Smooth muscle cell (in vitro differentiated cells): ENCODE data around the gene HPSE. TPM values are rescaled to one million over a fixed set of nuclear protein-coding genes. Genes with fewer than 3 reads are reported as not detected.
"Not testable (repeated sequence)": the region's sequence is repeated elsewhere in the genome, so short reads cannot be mapped to it uniquely, and the experiment has no call there.

ENCODE experiments used
- DNase-seq: peaks from one replicate; lab custom pipeline; 2025; ENCODE audit not compliant: unreplicated experiment; lab: John Stamatoyannopoulos, UW
- H2AFZ ChIP-seq: fragments of 200-600 bp; sonication (generic); 2 replicates; pipeline ENCODE4 v1.6.0; 2016; ENCODE audit warnings: antibody characterized with exemption, low read depth, mild to moderate bottlenecking
- H3F3A ChIP-seq: fragments of 200-600 bp; sonication (generic); 2 replicates; pipeline ENCODE4 v1.6.0; 2017; ENCODE audit warnings: antibody characterized with exemption, low read depth
- H3K27ac ChIP-seq: fragments of 200-600 bp; sonication (generic); 2 replicates; pipeline ENCODE4 v1.5.1; 2016; ENCODE audit warnings: low read depth, mild to moderate bottlenecking
- H3K27me3 ChIP-seq: fragments of 200-600 bp; sonication (generic); 2 replicates; pipeline ENCODE4 v1.6.1; 2016; ENCODE audit warnings: low read depth, mild to moderate bottlenecking
- H3K36me3 ChIP-seq: fragments of 200-600 bp; sonication (generic); 2 replicates; pipeline ENCODE4 v1.5.1; 2016; ENCODE audit warnings: low read depth
- H3K4me1 ChIP-seq: fragments of 200-600 bp; sonication (generic); 2 replicates; pipeline ENCODE4 v1.5.1; 2016; ENCODE audit warnings: low read depth
- H3K4me2 ChIP-seq: fragments of 200-600 bp; sonication (generic); 2 replicates; pipeline ENCODE4 v1.6.0; 2016; ENCODE audit warnings: mild to moderate bottlenecking
- H3K4me3 ChIP-seq: fragments of 200-600 bp; sonication (generic); 2 replicates; pipeline ENCODE4 v1.5.1; 2016; ENCODE audit warnings: mild to moderate bottlenecking
- H3K79me2 ChIP-seq: fragments of 200-600 bp; sonication (generic); 2 replicates; pipeline ENCODE4 v1.6.0; 2016; ENCODE audit warnings: low read depth, mild to moderate bottlenecking
- H3K9ac ChIP-seq: fragments of 200-600 bp; sonication (generic); 2 replicates; pipeline ENCODE4 v1.6.0; 2016; ENCODE audit warnings: low read depth
- H3K9me3 ChIP-seq: fragments of 200-600 bp; sonication (generic); replicated peaks from 2 replicates; pipeline ENCODE4 v1.5.1; 2016; ENCODE audit warnings: low read depth
- H4K20me1 ChIP-seq: fragments of 200-600 bp; sonication (generic); 2 replicates; pipeline ENCODE4 v1.6.0; 2016; ENCODE audit warnings: low read depth
- WGBS: methylation state at CpG from one replicate; pipeline ENCODE4 v1.1.7; 2016; ENCODE audit warnings: low lambda C conversion rate; 5-methylcytosine and 5-hydroxymethylcytosine counted together
- polyA plus RNA-seq: library from polyadenylated mRNA; unstranded; fragments of >200 nt; fragmentation: Nextera tagmentation; extraction: Ambion mirVana; gene quantifications from 2 replicates; pipeline ENCODE4 v1.2.1, GENCODE V29; 2016
- total RNA-seq: library from RNA; depleted of rRNA; stranded (reverse); fragments of >200 nt; gene quantifications from 2 replicates; pipeline ENCODE4 v1.2.3, GENCODE V29; 2014
- TF ChIP-seq, protein P1 (sequence below): fragments of 200-600 bp; sonication (generic); IDR thresholded peaks from 2 replicates; pipeline ENCODE4 v1.5.1; 2017; ENCODE audit warnings: borderline replicate concordance, mild to moderate bottlenecking, antibody characterized with exemption; ENCODE audit not compliant: insufficient read depth, poor library complexity, severe bottlenecking

Gene HPSE
- total and polyA plus RNA-seq, 2 experiments from 2014 or later: 0.50 to 1.3 TPM

DNA sequence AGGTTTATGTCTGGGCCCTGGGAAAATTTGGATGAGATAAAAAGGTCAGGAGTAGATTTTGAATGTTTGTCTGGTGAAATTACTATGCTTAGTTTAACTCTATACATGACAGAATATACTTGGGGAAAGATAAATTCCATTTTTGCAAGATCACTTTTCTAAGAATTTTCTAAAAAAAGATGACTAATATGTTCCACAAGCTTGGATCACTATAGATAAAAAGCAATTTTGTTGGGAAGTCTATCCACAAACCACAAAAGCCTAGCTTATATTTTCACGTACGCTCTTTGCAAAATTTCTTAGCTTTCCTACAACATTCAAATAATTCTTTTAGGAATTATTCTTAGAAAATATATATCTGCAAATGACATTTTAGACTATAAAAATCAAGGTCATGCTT, 29.5 kb downstream of the HPSE start:
- no peaks in the 10 kb centered on the region for H4K20me1 ChIP-seq
- no peak overlapping the region for H3K4me2 ChIP-seq
- no peak for DNase-seq
- H3K4me1 ChIP-seq: peaks cover 7% of the 10 kb centered on the region
- no peaks in the 10 kb centered on the region for H3K9me3 ChIP-seq
- no peaks in the 10 kb centered on the region for H3F3A ChIP-seq
- H3K27me3 ChIP-seq: no peaks in the 10 kb centered on the region
- no peak overlapping the region for H3K27ac ChIP-seq
- 40% methylated on average over 2 of the region's 2 CpGs for WGBS
- H3K4me3 ChIP-seq: no peak overlapping the region
- H3K9ac ChIP-seq: no peak overlapping the region
- no peaks in the 10 kb centered on the region for H3K36me3 ChIP-seq
- no peak overlapping the region for H2AFZ ChIP-seq
- TF ChIP-seq, protein P1, sequence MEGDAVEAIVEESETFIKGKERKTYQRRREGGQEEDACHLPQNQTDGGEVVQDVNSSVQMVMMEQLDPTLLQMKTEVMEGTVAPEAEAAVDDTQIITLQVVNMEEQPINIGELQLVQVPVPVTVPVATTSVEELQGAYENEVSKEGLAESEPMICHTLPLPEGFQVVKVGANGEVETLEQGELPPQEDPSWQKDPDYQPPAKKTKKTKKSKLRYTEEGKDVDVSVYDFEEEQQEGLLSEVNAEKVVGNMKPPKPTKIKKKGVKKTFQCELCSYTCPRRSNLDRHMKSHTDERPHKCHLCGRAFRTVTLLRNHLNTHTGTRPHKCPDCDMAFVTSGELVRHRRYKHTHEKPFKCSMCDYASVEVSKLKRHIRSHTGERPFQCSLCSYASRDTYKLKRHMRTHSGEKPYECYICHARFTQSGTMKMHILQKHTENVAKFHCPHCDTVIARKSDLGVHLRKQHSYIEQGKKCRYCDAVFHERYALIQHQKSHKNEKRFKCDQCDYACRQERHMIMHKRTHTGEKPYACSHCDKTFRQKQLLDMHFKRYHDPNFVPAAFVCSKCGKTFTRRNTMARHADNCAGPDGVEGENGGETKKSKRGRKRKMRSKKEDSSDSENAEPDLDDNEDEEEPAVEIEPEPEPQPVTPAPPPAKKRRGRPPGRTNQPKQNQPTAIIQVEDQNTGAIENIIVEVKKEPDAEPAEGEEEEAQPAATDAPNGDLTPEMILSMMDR: no peak
- no peaks in the 10 kb centered on the region for H3K79me2 ChIP-seq

DNA sequence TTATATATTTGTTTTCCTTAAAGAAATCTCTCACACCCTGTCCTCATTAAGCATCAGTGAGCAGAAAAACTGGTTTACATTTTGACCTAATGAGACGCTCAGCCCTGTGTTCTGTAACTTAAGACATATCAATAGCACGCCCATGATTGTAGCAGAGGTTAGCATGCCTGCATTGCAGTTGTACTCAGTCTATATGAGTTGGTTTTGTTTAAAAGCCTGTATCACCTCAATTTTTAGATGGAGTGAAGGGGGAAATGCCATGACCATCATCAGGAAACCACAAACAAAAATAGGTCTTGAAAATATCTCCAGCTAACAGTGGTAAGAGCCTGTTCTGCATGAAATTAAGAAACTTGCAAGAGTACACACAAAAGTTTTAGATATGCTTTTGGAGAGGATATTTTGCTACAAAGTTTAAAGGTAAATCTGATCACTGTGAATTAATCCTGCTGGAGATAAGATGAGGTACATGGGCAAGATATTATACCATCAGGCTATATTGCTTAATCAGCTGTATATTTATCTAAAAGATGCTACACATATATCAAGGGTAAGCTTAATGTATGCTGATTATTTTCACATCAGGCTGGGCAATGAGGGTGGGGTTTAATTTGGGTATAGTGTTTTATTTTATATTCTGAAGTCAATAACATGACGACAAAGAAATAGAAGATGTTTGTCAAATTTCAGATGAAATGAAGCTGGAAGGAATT, 36.9 kb downstream of the HPSE start:
- Histone ChIP-seq H2AFZ (no peak overlapping the region), H4K20me1 (no peaks in the 10 kb centered on the region), H3K79me2 (no peaks in the 10 kb centered on the region), H3K4me1 (no peaks in the 10 kb centered on the region), H3K4me3 (no peak overlapping the region), H3K9me3 (no peaks in the 10 kb centered on the region), H3K9ac (no peak overlapping the region), H3K27ac (no peak overlapping the region), H3F3A (no peaks in the 10 kb centered on the region), H3K36me3 (no peaks in the 10 kb centered on the region), H3K27me3 (no peaks in the 10 kb centered on the region), H3K4me2 (no peak overlapping the region)
- 80% methylated on average over 3 of the region's 3 CpGs for WGBS
- TF ChIP-seq, protein P1: no peak
- no peak for DNase-seq

DNA sequence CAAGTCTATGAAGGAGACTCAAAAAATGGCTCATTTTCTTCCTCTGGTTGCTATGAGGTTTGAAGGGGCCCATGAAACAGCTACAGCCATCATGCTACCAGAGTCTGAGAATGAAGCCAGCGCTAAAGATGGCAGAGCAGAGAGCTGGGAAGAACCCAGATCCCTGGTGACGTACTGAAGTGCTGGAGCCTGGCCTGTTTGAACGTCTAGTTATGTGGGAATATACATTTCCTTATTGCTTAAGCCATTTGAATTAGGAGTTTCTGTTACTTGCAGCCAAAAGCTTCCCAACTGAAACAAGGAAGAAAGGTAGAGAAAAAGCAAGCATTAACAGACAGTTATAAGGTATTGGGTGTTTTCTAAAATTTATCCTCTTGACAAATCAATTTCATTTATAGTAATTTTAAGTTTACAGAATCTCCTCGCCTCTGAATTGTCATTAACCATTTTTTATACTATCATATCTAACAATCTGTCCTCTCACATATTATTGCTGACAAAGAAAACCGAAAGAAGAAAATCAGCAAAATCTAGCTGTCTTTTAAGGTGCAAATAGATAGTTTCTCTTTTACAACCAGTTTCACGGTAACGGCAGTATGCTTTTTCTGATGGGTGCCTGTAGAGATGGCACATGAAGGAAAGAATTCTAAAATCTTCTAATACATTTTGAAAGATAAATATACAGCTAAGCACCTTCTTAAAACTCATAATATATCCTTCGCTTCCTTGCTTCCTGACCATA, 41.2 kb downstream of the HPSE start:
- no peaks in the 10 kb centered on the region for H3K9me3 ChIP-seq
- no peak overlapping the region for H3K27ac ChIP-seq
- TF ChIP-seq, protein P1: no peak
- H3K36me3 ChIP-seq: no peaks in the 10 kb centered on the region
- no peaks in the 10 kb centered on the region for H3K79me2 ChIP-seq
- DNase-seq: no peak
- H2AFZ ChIP-seq: no peak overlapping the region
- H3K9ac ChIP-seq: no peak overlapping the region
- no peaks in the 10 kb centered on the region for H3K4me1 ChIP-seq
- H3K4me2 ChIP-seq: no peak overlapping the region
- WGBS: 85% methylated on average over 8 of the region's 8 CpGs
- no peaks in the 10 kb centered on the region for H4K20me1 ChIP-seq
- H3K27me3 ChIP-seq: no peaks in the 10 kb centered on the region
- no peak overlapping the region for H3K4me3 ChIP-seq
- no peaks in the 10 kb centered on the region for H3F3A ChIP-seq

DNA sequence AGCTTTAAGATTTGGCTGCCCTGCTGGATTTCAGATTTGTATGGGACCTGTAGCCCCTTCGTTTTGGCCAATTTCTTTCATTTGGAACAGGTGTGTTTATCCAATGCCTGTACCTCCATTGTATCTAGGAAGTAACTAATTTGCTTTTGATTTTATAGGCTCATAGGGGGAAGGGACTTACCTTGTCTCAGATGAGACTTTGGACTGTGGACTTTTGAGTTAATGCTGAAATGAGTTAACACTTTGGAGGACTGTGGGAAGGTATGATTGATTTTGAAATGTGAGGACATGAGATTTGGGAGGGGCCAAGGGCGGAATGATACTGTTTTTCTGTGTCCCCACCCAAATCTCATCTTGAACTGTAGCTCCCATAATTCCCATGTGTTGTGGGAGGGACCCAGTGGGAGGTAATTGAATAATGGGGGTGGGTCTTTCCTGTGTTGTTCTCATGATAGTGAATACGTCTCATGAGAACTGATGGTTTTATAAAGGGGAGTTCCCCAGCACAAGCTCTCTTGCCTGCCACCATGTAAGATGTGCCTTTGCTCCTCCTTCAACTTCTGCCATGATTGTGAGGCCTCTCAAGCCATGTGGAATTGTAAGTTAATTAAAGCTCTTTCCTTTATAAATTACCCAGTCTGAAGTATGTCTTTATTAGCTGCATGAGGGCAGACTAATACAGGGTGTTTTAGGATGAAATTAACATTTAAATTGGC, 44.4 kb downstream of the HPSE start:
- not testable (repeated sequence) for H3K4me3 ChIP-seq, H3K9ac ChIP-seq, H3K27ac ChIP-seq, H3K36me3 ChIP-seq, H3K4me1 ChIP-seq, H3K79me2 ChIP-seq, H4K20me1 ChIP-seq, DNase-seq, H3K27me3 ChIP-seq, H2AFZ ChIP-seq, H3F3A ChIP-seq, H3K4me2 ChIP-seq, H3K9me3 ChIP-seq
- WGBS: 84% methylated on average over 3 of the region's 3 CpGs

DNA sequence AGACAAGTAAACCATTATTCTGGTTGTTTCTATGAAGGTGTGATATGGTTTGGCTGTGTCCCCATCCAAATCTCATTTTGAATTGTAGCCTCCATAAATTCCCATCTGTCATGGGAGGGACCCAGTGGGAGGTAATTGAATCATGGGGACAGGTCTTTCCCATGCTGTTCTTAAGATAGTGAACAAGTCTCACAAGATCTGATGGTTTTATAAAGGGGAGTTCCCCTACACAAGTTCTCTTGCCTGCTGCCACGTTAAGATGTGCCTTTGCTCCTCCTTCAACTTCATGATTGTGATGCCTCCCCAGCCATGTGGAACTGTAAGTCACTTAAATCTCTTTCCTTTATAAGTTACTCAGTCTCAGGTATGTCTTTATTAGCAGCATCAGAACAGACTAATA, 46.3 kb downstream of the HPSE start:
- H3K36me3 ChIP-seq, H3K4me3 ChIP-seq, H4K20me1 ChIP-seq, H3K4me2 ChIP-seq, H3K27ac ChIP-seq, H3K79me2 ChIP-seq, H3K27me3 ChIP-seq, DNase-seq, H3F3A ChIP-seq, H3K9me3 ChIP-seq, H3K9ac ChIP-seq, H3K4me1 ChIP-seq, H2AFZ ChIP-seq: not testable (repeated sequence)
- WGBS: 20% methylated on average over 1 of the region's 1 CpG
